GM21619 (cell line): ENCODE data around the gene C1QTNF1.
"Not testable (repeated sequence)": the region's sequence is repeated elsewhere in the genome, so short reads cannot be mapped to it uniquely, and the experiment has no call there.

Experiments used
- ATAC-seq: cut with Tn5 transposase; IDR thresholded peaks from one replicate; pipeline ENCODE4 v1.9.1; 2021; ENCODE audit not compliant: unreplicated experiment

C1QTNF1 gene

DNA sequence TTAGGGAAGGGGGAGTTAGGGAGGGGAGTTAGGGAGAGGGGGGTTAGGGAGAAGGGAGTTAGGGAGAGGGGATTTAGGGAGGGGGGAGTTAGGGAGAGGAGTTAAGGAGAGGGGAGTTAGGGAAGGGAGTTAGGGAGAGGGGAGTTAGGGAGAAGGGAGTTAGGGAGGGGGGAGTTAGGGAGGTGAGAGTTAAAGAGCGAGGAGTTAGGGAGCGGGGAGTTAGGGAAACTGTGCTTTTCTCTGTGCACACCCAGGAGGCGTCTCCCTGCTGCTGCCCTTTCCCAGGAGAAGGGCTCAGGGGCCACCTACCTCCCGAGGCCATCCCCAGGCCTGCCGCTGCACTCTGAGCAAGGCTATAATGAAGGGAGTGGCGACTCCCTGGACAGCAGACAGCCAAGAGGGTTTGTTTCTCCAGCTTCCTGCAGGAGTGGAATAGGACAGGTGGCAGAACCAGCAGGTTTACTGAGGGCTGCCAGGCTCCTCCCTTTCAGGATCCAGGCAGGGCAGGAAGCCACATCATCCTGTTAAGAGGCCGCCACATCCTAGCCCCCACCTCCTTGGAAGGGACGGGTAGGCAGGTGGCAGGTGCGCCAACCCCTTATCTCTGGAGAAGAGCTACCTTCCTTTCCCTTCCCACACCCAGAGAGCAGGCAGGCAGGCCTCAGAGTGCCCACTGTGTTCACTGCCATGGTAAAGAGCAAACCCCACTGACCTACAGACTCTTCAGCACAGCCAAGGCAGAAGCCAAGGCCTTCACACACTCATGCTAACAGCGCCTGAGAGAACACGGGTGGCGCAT, 18.7 kb upstream of the C1QTNF1 start:
- ATAC-seq, result no peak

DNA sequence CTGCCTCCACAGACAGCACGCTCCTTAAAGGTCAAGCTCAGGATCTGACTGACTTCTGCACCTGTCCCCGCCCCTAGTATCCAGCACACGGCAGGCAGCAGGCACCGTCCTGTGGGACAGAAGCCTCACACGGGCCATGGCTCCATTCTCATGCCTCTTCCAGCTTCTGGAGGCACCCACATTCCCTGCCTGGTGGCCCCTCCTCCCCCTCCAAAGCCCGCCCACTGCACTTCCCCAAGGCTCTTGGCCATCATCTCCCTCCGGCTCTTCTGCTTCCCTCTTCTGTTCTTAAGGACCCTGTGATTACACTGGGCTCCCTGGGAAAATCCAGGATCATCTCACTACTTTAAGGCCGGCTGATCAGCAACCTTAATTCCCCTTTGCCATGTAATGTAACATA, 17.9 kb upstream of the C1QTNF1 start:
- ATAC-seq, result no peak

DNA sequence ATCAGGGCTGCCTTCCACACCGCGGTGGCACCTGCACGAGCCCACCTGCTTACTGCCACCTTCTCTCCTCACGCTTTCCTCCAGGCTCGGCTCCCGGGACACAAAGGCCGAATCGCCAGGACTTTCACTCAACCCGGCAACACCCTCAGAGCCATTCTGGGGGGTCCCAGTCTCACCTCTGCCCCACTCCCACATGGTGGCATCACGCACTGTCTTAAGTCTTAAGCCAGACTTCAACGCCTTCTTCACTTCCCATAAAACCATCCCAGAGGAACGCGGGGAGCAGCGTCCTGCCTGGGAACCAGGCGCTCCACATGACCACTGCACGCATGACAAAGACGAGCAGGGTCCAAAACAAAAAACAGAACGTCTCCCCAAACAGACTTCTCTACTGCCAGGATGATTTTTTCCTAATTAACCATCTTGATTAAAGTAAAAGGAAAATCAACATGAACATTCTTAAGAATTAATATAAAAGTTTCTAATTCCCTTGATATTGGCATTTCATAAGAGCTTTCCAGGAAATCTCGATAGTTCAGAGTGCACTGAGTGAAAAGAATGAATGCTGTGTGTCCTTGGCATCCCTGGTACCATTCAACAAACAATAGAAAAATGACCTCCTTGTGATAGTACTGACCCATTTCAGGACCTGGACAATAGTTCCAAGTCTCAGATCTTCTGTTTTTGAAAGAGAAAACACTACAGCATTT, 17.0 kb upstream of the C1QTNF1 start:
- no peak for ATAC-seq

DNA sequence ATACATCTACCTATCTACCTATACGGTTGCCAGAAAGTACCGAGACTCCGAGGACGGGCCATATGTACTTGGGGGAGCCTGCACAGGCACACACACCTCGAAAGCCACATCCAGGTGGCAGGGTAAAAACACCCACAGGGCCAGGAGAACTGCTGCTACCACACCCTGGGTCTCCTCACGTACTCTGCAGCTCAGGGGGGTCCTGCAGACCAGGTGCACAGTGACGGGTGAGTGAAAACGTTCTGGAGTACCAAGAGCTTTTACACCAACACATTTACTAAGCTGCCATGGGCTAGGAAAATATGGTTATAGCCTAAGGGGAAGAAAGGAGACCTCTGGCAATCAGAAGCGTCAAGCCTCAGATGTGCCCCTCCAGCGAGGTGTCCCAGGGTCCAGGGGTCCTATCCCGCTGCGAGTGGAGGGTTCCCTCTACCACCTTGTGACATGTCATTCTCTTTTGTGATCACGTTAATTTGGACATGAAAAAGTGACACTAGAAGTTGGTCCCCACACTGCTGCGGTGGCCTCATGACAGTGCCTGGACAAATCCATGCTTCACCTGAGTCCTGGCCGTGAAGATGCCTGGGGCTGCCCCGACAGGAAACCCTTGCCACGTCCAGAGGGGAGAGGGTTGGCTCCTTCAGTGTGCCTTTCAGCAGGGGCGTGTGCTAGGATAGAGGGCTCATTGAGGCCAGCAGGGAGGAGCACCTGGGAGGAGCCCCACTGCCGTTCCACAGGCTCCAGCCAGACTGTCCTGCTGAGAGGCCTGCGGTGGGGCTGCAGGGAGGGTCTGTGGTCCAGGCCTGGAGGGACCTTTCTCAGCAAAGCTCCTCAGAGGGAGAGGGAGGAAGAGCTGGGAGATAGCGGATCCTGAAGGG, 16.2 kb upstream of the C1QTNF1 start:
- ATAC-seq, result no peak

DNA sequence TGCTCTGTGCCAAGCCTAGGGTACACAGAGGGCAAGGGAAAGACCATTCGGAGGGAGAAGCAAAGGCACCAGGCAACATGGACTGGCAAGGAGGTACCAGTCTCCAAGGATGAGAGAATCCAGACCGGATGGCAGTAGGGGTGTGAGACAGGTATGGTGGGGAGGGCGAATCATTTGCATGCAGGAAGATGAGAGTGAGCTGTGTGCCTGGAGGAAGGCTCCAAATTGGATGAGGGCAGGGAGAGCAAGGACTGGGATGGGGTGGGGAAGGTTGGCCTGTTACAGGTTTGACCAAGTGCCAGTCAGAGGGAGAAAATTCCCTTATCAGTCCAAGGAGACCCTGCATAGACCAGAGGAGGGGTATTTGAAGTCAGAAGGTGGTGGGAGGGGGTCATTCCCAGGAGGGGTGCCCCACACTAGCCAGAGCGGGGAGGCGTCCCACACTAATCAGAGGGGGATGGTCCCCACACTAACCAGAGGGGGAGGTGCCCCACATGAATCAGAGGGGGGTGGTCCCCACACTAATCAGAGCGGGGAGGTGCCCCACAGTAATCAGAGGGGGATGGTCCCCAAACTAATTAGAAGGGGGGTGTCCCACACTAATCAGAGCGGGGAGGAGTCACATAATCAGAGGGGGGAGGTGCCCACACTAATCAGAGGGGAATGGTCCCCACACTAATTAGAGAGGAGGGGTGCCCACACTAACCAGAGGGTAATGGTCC, 15.1 kb upstream of the C1QTNF1 start:
- no peak for ATAC-seq

DNA sequence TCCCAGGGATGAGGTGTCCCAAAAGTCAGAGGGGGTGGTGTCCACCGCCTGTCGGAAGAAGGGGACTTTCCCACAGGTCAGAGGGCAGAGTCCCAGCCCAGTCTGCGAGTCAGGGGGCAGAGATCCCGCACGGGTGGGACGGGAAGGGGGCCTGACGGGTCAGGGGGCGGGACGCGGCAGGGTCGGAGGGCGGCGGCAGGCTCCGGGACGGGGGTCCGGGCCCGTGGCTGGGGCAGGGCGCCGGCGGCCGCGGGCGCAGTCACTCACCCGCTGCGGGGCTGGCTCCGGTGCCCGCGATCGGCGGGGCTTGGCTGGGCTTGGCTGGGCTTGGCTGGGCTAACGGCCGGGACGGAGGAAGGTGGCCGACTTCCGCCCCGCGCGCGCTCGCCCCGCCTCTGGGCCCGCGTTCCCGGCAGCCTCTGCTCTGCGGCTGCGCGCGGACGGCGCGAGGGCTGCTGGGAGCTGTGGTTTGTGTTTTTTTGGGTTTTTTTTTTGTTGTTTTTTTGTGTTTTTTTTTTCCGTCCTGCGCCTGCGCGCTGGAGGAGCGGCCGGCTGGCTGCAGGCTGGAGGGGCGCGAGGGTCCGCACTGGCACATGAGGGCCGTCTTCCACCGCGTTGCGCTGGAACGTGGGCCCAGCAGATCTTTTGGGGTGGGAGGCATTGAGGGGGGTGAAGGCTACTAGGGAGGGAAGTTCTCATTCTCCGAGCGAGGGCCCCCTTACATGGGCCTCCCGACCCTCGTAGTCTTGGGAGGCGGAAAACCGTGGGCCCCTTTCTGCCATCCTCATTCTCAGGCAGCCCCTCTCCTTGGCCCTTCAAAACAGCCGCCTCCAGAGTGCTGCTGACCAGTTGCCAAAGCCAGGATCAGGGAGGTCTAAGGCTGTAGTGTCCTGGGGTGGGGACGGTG, 14.3 kb upstream of the C1QTNF1 start, which contains the start of gene CANT1:
TSS of gene CANT1 (minus strand) at position 368 of the 907 bp plus-strand sequence. CDS start 12,142 bp downstream, outside the sequence.
- ATAC-seq, result peak; percentile 91

DNA sequence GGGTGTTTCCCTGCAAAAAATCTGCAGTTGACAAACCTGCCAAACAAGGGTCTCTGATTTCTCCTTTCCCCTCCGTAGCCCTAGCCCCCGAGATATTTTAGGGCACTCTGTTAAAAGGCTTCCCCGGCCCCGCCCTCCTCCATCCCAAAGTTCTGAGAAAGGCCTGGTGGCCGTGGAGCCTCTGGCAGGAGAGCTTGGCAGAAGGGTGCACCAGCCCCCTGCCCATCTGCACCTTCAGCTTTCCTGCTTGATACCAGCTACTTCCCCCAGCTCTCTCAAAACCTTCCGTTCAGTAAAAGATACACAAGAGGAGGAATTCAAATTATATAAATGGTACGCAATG, 13.7 kb upstream of the C1QTNF1 start:
- ATAC-seq, result no peak

DNA sequence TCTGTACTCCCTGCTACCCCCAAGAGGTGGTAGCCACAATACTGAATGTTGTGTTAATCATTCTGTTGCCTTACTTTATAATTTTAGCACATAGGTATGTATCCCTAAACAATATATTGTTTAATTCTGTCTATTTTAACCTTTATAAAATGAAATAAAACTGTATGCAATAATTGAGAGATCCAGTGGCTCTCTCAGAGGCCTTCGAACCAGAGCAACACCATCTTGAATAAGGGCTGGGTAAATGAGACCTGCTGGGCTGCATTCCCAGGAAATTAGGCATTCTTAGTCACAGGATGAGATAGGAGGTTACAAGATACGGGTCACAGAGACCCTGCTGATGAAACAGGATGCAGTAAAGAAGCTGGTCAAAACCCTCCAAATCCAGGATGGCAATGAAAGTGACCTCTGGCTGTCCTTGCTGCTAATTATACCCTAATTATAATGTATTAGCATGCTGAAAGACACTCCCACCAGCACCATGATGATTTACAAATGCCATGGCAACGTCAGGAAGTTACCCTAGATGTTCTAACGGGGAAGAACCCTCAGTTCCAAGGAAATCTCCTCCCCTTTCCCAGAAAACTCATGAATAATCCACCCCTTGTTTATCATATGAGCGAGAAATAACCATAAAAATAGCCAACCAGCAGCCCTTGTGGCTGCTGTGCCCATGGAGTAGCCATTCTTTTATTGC, 12.4 kb upstream of the C1QTNF1 start:
- ATAC-seq, result no peak

DNA sequence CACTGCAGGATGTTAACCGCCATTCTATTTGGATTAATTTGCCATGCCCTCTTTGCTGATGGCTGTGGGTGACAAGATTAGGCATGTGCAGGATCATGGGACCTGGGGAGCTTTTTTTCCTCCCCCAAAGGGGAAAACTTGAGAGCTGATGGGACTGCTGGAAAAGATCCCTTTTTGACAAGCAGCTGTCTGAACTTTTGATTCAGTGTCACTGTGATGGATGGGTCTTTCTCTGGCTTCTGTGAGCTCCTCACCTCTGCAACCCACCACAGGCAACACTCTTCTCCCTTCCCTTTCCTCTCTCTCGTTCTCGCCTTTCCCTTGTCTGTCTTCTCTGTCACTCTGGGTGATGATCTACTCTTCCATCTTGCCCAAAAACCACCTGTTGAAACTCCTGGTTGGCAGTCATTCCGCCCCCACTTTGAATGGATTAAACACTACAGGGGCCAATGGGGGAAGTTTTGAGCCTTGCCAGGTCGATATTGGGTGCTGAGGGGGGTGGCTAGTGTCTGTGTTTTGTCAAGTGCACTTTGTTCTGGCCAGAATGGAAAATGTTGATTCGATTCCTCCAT, 11.3 kb upstream of the C1QTNF1 start:
- ATAC-seq, result no peak

DNA sequence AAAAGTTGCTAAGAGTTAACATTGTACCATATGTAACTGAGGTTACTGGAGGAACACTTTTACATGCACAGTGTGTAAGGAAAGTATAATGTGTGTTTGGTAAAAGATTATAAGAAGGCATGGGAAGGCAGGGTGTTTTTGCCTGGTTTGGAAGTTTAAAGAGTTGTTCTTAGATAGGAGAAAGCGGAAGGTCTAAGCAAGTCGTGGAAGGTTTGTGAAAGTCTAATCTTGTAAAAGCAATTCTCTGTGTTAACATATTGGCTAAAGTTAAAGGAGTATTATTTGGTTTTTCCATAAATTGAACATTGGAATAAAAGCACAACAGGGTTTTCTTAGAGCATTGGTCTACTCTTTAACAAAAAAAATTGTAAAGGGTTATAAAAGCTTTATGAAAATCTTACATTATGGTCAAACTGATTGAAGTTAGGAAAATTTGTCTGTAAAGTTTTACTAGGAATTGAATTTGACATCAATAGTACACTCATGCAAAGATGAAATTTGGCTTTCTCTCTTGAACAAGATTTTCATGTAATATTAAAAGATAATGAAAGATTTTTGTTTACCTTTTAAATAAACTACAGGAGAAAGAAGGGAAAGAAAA, 9.7 kb upstream of the C1QTNF1 start:
- no peak for ATAC-seq

DNA sequence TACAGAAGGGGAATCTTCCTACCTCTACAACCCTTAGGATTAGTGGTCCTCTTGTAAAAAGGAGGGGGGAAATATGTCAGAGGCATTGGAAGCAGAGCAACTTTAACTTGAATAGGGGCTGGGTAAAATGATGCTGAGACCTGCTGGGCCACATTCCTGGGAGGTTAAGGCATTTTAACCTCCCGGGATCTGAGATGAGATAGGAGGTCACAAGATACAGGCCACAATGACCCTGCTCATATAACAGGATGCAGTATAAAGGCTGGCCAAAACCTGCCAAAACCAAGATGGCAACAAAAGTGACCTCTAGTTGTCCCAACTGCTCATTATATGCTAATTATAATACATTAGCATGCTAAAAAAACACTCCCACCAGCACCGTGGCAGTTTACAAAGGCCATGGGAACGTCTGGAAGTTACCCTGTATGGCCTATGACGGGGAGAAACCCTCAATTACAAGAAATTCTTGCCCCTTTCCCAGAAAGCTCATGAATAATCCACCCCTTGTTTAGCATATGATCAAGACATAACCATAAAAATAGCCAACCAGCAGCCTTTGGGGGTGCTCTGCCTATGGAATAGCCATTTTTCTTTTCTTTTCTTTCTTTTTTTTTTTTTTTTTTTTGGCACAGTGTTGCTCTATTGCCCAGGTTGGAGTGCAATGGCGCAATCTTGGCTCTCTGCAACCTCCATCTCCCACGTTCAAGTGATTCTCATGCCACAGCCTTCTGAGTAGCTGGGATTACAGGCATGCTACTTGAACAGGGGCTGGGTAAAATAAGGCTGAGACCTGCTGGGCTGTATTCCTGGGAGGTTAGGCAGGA, 6.2 kb upstream of the C1QTNF1 start:
- ATAC-seq, result no peak

DNA sequence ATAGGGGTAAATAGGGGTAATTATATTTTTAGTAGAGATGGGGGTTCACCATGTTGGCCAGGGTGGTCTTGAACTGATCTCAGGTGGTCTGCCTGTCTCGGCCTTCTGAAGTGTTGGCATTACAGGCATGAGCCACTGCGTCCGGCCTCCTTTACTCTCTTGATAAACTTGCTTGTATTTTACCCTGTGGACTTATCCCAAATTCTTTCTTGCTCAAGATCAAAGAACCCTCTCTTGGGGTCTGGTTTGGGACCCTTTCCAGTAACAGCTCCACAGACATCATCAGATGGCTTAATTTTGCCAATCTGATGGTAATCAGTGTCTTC, 5.6 kb upstream of the C1QTNF1 start:
- ATAC-seq, result no peak

DNA sequence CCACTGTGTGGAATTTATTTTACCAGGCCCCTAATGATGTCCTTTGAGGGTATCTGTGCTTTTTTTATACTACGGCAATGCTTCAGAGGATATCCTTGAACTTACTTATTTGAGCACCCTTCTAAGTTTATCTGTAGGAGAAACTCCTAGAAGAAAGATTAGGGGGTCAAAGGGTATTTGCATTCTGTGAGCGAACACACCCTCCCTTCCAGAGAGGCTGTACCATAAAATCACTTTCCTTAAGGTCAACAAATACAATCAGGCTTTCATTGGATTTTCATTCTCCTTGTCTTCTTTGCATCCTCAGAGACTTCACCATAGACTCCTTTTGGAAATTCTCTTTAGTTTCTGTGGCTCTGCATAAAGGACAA, 4.7 kb upstream of the C1QTNF1 start:
- ATAC-seq, result no peak

DNA sequence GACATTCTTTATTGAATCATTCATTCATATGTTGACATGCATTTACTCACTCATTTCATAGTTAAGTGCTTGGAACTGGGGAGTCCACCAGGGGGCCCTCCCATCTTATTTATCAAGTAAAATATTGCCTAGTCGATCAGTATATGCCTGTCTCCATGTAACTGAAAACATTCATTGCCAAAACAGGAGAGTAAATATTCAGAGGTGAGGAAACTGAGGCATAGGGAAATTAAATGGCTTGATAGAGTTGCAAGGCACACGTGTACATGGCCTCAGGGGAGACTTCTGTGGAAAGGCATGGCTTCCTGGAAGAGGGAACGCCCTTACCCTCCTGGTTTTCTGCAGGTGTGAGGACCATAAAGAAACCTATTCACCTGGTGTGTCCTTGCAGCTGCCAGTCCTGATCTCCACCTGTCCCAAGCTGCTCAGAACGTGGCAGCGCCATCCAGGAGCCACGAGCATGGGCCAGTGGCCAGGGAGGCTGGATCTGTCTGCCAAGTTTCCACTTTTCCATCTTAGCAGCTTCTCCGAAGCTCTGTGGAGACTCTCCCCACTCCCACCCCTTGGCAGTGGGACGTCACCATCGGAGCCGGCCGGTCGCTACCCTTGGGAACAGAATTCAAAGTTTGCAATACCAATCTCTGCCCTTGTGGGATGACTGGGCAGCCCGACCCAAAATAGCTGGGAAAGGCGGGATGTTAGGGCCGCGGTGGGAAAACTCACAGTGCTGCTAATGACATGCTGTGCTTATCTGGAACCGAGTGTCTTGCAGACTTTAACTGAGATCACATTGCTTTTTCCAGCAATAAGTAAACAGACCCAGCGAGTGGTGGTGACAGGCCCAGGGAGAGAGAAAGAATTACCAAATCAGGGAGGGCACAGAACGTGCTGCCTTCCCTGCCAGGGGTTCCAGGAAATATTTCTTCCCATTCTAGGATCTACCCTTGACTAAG, 4.1 kb upstream of the C1QTNF1 start:
- ATAC-seq, result no peak

DNA sequence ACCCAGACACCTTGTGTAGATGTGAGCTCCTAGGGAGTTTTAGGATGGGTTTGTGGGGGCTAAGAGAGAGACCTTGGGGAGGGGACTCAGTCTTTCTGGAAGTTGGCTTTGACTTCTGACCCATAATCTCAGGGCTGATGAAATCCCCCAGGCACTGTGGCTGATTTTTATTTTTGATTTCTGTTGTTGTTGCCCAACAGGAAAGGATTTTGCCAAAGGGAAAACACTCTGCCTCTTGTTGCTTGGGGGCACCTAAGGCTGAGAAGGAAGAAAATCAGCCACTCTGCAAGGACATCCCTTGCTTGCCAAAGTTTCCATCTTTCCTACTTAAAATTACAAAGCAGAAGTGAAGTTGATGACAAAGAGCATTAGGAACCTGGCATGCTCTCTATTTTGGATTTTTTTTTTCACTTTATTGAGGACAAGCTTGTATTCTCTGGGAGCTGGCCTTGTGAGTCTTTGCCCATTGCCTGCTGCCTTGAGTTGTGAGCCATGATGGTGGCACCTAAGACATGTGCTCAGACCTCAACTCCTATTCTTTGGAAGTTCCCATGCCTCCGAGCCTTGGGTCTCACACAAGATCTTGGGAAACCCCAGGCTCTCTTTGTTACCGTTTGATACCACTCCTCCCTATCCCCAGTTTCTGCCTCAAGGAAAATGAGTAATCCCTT, 3.2 kb upstream of the C1QTNF1 start:
- no peak for ATAC-seq

DNA sequence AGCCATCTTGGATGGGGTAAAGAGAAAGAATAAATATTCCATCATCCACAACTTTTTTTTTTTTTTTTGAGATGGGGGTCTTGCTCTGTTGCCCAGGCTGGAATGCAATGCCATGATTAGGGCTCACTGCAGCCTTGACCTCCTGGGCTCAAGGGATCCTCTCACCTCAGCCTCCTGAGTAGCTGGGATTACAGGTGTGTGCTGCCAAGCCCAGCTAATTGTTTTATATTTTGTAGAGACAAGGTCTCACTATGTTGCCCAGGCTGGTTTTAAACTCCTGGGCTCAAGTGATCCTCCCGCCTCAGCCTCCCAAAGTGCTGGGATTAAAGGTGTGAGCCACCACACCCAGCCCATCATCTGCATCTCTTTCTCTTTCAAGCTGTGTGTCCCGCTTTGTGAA, 2.0 kb upstream of the C1QTNF1 start:
- not testable (repeated sequence) for ATAC-seq
